HG03378 (cell line): Measurements from ENCODE around the gene SLC6A8.
"Not testable (repeated sequence)": the region's sequence is repeated elsewhere in the genome, so short reads cannot be mapped to it uniquely, and the experiment has no call there.

ENCODE experiments used
- ATAC-seq: cut with Tn5 transposase; IDR thresholded peaks from one replicate; pipeline ENCODE4 v1.9.1; 2021; ENCODE audit warnings: mild to moderate bottlenecking, moderate library complexity; ENCODE audit not compliant: unreplicated experiment

SLC6A8 gene

GRCh38 chrX:153745067-153745433 is 57.3 kb downstream of the SLC6A8 start:
- ATAC-seq = not testable (repeated sequence)
